Fibroblast of skin of left biceps (primary cell): ENCODE measurements around the gene LRRC1.

Experiments used
- DNase-seq, 2 experiments: peaks; one replicate each; pipeline ENCODE4 v3.0.0-alpha.2; 2013; ENCODE audit warnings: low read depth in 2 of 2

LRRC1 gene

DNA sequence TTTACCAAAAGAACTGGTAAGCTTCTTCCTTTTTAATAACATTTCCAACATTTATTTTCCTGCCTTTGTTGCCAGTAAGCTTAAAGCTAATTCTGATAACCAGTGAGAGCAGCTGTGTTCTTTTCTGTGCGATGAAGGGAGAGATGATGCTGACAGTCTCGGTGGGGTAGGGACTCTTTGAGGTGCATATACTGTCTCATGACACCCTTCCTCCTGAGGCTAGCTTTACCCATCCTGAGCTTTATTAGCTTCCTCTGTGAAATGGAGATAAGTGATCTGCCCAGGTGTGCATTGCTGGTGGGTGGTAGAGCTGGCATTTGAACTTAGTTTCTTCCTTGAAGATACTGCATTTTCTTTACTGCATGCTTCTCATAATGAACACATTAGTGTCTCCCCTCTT, 92.5 kb downstream of the LRRC1 start:
- DNase-seq, result no peak

DNA sequence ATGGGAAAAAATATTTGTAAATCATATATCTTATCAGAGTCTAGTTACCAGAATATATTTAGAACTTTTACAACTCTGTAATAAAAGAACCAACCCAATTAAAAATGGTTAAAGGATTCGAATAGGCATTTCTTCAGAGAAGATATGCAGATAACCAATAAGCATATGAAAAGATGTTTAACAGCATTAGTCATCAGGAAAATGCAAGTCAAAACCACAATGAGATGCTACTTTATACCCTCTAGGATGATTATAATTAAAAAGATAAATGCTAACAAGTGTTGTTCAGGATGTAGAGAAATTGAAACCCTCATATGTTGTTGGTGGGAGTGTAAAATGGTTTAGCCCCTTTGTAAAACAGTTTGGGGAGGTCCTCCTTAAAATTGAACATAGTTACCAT, 94.1 kb downstream of the LRRC1 start:
- peak in 1 of 2 experiments; percentile 19 for DNase-seq

- no peak for DNase-seq
Measured at GRCh38 chr6:53889365-53889764, 94.6 kb downstream of the LRRC1 start.

GRCh38 chr6:53892707-53893106, 97.9 kb downstream of the LRRC1 start:
- DNase-seq, result no peak

DNA sequence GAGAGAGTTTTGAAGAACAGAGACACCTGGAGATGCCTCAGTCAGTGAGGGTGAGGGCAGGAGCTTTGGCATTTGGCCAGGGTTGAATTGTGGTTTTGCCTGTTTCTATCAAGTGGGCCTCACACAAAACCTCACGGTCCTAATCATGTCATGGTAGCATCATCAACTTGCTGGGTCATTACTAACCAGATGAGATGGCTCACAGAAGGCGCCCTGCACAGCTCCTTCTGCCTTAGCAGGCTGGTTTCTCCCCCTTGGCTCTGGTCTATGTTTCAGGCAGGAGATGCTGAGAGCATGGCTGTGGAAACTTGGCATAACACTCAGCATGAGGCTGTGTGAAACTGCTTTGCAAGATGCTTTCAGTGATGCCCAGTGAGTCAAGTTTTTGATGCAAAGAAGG, 99.3 kb downstream of the LRRC1 start:
- no peak for DNase-seq

DNA sequence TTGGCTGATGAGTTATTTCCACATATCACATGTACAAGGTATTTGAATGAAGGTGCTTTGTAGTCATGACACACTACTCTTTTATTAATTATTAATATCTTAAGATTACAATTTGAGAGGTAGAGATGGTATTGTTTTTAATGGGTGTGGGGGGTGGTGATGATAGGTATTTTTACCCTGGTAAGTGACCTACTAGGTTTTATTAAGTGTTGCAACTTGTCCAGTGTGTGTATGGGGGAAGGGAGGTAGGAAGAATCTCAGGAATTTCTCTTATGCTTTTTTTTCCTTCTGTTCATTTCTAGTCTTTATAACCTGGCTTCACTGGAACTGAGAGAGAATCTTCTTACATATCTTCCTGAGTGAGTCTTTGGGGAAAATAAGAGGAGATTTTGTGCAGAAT, 101.4 kb downstream of the LRRC1 start:
- DNase-seq, result peak; percentile 5 to 13

- no peak for DNase-seq
Measured at GRCh38 chr6:53898026-53898795, 103.4 kb downstream of the LRRC1 start.

GRCh38 chr6:53899512-53899911, 104.7 kb downstream of the LRRC1 start:
- no peak for DNase-seq

DNA sequence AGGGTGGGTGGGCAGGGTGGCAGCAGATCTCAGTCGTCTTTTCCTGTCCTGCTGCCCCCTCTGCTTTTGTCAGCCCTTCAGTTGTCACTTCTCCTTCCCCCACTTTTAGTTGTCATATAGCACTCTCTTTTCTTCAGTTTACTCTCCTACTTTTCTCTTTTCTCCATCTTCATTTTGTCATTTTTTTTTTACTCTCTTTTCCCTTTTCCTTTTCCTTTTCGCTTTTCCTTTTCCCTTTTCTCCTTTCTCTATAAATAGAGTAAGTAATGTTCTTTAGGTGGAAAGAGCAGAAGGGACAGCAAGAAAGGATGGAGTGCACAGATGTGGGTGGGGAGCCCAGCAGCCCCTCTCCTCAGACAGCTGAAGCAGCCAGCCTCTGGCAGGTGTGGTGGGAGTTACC, 108.6 kb downstream of the LRRC1 start:
- no peak for DNase-seq

- no peak for DNase-seq
Measured at GRCh38 chr6:53906103-53906502, 111.3 kb downstream of the LRRC1 start.

GRCh38 chr6:53906842-53907241, 112.0 kb downstream of the LRRC1 start:
- DNase-seq, result no peak

DNA sequence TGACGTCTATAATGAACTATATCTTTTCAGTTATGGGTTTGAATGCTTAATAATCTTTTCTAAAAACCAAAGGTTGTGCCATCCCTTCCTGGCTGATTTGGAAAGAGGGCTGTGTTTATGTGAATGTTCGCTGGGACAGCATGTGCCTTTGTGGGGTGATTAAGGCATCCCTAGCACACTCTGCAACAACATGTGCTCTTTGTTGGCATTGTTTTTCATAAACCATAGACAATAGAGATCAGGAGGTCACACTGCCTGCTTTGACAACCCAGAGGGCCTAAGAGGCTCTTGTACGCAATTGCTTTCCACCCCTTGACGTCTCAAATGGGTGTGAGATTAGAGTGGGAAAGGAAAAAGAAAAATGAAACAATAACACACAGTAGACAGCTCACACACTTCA, 116.0 kb downstream of the LRRC1 start:
- DNase-seq, result no peak

- no peak for DNase-seq
Measured at GRCh38 chr6:53912661-53913060, 117.9 kb downstream of the LRRC1 start.

DNA sequence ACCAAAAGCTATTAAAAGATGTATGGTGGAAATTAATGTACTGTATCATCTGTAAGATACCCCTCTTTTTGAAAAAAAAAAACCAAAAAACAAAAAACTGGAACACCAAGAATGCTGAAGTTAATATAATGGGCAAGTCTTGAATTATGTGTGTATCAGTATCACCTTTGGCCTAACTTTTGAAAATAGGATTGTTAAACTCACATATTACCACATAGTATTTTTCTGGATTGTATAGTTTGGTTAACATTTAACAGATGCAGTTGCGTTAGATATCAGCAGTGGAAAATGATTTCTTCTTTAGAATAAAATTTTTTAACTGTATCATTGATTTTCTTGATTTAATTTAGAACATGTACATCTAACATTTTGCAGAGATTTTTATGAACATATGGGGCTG, 118.5 kb downstream of the LRRC1 start:
- DNase-seq, result no peak

DNA sequence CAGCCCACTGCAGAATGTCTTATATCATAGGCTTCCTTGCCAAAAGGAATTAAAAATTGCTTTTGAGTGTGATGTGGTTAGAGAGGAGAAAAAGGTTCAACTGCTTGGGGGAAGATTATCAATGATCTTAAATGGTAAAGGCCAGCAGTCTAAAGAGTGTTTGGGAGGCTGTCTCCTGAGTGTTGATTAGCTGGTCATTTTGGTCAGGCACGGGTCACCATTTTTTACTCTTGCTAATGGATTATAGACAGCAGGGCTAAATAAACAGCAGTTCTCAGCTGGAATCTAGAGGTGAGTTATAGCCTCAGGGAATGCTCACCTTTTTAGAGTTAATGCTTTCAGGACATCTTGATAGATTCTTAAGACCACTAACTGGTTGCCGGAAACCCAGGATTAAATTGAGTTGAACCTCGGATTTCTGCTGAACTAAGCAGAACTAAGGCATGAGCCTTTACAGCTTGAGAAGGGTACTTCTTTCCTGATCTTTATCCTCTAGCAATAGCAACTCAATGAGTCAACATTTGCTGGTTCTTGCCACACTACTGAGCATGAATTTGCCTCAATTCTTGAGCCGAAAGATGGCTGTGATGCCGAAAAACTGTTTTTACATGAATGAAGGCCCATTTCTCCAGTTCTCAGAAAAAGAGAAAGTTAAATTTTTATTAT, 120.4 kb downstream of the LRRC1 start:
- DNase-seq, result no peak

DNA sequence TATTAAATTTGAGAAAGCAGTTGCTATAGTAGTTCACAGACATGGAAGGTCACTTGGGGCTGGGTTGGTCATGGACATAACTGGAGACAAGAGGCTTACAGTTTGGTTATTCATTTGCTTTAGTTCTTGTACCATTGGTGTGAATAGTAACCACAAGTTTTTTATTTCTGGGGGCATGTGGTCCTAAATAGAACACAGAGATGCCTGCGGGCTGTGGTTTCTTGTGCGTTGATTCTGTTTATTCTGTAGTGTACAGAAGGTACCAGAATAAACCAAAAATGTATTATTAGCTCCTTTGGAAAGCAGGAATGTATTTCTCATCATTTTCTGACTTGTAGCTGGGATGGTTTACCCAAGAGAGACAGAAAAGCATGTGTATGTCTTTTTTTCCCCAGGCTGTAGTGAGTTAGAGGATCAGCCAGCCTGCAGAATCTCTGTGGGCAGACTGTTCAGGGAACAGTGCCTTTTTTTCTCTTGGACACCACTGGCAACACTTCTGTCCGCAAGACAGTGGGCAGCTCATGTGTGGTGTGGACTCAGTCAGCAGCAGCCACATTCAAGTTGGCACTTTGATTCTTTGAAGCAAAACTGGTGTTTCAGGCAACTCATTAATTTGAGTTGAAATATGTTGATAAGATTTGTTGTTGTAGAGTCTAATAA, 122.1 kb downstream of the LRRC1 start:
- no peak for DNase-seq

DNA sequence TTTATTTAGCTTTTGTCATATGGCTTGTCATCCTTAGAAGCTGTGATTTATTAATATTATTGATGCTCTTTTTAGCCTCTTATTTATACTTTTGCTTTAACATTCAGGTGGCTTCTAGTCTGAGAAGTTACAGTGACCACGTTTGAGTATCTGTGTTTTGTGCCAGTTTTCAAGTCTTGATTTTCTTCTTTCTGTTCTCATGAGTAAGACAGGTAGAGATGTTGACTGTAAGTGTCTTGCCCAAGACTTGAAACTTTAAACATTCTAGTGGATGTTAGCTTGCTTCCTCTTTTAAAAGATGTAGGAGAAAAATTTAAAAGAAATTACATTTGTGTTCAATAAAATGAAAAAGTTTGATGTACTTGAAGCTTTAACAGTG, 122.6 kb downstream of the LRRC1 start:
- DNase-seq, result no peak

- no peak for DNase-seq
Measured at GRCh38 chr6:53918854-53919510, 124.2 kb downstream of the LRRC1 start.

- no peak for DNase-seq
Measured at GRCh38 chr6:53919881-53920360, 125.1 kb downstream of the LRRC1 start.

- no peak for DNase-seq
Measured at GRCh38 chr6:53920881-53921280, 126.1 kb downstream of the LRRC1 start.

GRCh38 chr6:53921639-53922038, 126.8 kb downstream of the LRRC1 start:
- no peak for DNase-seq

DNA sequence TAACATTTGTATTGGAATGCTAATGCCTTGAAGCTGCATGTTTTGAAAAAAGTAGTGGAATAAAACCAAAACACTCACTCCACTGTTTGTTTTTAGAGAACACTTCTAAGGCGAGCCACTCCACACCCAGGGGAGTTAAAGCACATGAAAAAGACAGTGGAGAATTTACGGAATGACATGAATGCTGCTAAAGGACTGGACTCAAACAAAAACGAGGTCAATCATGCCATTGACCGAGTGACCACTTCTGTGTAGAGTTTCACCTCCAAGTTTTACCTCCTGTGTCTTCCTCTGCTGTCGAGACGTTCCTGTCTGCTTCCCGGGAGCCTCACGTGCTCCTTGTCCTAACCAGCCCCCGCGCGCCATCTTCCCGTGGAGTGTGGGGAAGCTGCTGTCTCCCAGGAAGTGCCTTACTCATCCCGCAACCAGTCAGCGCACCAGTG, 127.8 kb downstream of the LRRC1 start:
- no peak for DNase-seq
